Neural cell (in vitro differentiated cells): Measurements from ENCODE around the gene GAB1.

Experiments
- CTCF ChIP-seq: fragments of 450-650 bp; IDR thresholded peaks from 2 replicates; pipeline ENCODE4 v1.5.1; 2014; ENCODE audit warnings: antibody characterized with exemption, mild to moderate bottlenecking, moderate library complexity; ENCODE audit not compliant: poor library complexity, severe bottlenecking
- EZH2 ChIP-seq: fragments of 200-600, 300-800 bp; shearing (Covaris generic), sonication (generic); IDR thresholded peaks from 2 replicates; pipeline ENCODE4 v1.6.1; 2014; ENCODE audit warnings: antibody characterized with exemption, low read length, borderline replicate concordance, mild to moderate bottlenecking; ENCODE audit not compliant: insufficient read depth, poor library complexity, severe bottlenecking
- MXI1 ChIP-seq: fragments of 450-650 bp; conservative IDR thresholded peaks from 2 replicates; pipeline ENCODE4 v1.6.1; 2014; ENCODE audit warnings: antibody characterized with exemption, mild to moderate bottlenecking; ENCODE audit not compliant: poor library complexity, severe bottlenecking
- POLR2AphosphoS5 ChIP-seq: IDR thresholded peaks from 2 replicates; pipeline ENCODE4 v1.6.1; 2012
- RAD21 ChIP-seq: fragments of 450-650 bp; conservative IDR thresholded peaks from 2 replicates; pipeline ENCODE4 v1.6.1; 2014; ENCODE audit warnings: antibody characterized with exemption, mild to moderate bottlenecking, moderate library complexity
- SMC3 ChIP-seq: fragments of 450-650 bp; conservative IDR thresholded peaks from 2 replicates; pipeline ENCODE4 v1.6.1; 2014; ENCODE audit warnings: antibody characterized with exemption, mild to moderate bottlenecking, moderate library complexity; ENCODE audit not compliant: poor library complexity
- TAF1 ChIP-seq: IDR thresholded peaks from 2 replicates; pipeline ENCODE4 v1.6.1; 2012; ENCODE audit warnings: low read depth

GRCh38 chr4:143345356-143345755 lies 8.7 kb downstream of the GAB1 start:
- TF ChIP-seq CTCF (no peak), TAF1 (no peak), POLR2AphosphoS5 (no peak), EZH2 (no peak), RAD21 (no peak), MXI1 (no peak), SMC3 (no peak)
